B cell (primary cell): ENCODE measurements around the gene WDR86. TPM values are rescaled to one million over a fixed set of nuclear protein-coding genes. Genes with fewer than 3 reads are reported as not detected.

Experiments used
- ATAC-seq: fragments of 200-7000 bp; cut with Tn5 transposase; one replicate; pipeline ENCODE4 v1.10.0; 2021; ENCODE audit warnings: low read depth, mild to moderate bottlenecking, moderate number of reproducible peaks, moderate library complexity
- CTCF ChIA-PET: fragments of 350-600 bp; sonication (Branson Sonifier 250); formaldehyde crosslinking; loops from one replicate; lab custom pipeline; 2021; ENCODE audit warnings: antibody characterized with exemption, inconsistent platforms; lab: Charles Lee
- POLR2A ChIA-PET: fragments of 350-600 bp; sonication (Branson Sonifier 250); formaldehyde crosslinking; loops from one replicate; lab custom pipeline; 2021; ENCODE audit warnings: antibody characterized with exemption; lab: Charles Lee
- DNase-seq: peaks from one replicate; pipeline ENCODE4 v3.0.0; 2013
- H2AFZ ChIP-seq: 2 replicates; pipeline ENCODE4 v1.6.1; 2012; ENCODE audit warnings: mild to moderate bottlenecking, low read depth, low read length; ENCODE audit not compliant: insufficient read depth, poor library complexity, severe bottlenecking
- H3K27ac ChIP-seq, 2 donors: 1 replicate in 1 of 2; 2 replicates in 1 of 2; pipeline ENCODE4 v1.5.1; 2012 to 2013; ENCODE audit warnings: low read length in 2 of 2, mild to moderate bottlenecking in 2 of 2, moderate library complexity in 1 of 2
- H3K27me3 ChIP-seq, 4 experiments: fragments of 200-600 bp in 1 of 4; sonication (generic) in 1 of 4; replicated peaks in 1 of 4; 1 replicate in 2 of 4; 2 replicates in 2 of 4; pipeline versions ENCODE4 v1.6.1 to v1.7.0; 2013 to 2016; ENCODE audit warnings: low read length in 3 of 4, mild to moderate bottlenecking in 2 of 4, mixed read lengths in 1 of 4, moderate library complexity in 1 of 4; ENCODE audit not compliant: insufficient read depth in 4 of 4, control insufficient read depth in 3 of 4; ENCODE audit errors: control extremely low read depth in 1 of 4
- H3K36me3 ChIP-seq, 2 experiments: replicated peaks in 1 of 2; 1 replicate in 1 of 2; 2 replicates in 1 of 2; pipeline versions ENCODE4 v1.6.1 to v1.7.1; 2013; ENCODE audit warnings: low read length in 1 of 2; ENCODE audit not compliant: insufficient read depth in 2 of 2, control insufficient read depth in 1 of 2; ENCODE audit errors: control extremely low read depth in 1 of 2, extremely low read depth in 1 of 2
- H3K4me1 ChIP-seq, 2 donors: fragments of 200-600 bp in 1 of 2; sonication (generic) in 1 of 2; 1 replicate in 1 of 2; 2 replicates in 1 of 2; pipeline versions ENCODE4 v1.5.1 to v1.6.1; 2013 to 2017; ENCODE audit warnings: low read length in 2 of 2; ENCODE audit not compliant: control insufficient read depth in 2 of 2, insufficient read depth in 2 of 2
- H3K4me2 ChIP-seq: replicated peaks from 2 replicates; pipeline ENCODE3; 2012; ENCODE audit warnings: mild to moderate bottlenecking, low read depth, low read length; ENCODE audit not compliant: poor library complexity, severe bottlenecking
- H3K4me3 ChIP-seq, 5 experiments: fragments of 200-600 bp in 1 of 5; sonication (generic) in 1 of 5; 1 replicate in 3 of 5; 2 replicates in 2 of 5; pipeline versions ENCODE4 v1.5.1 to v1.7.0; 2011 to 2016; ENCODE audit warnings: low read length in 4 of 5, mild to moderate bottlenecking in 4 of 5, low read depth in 2 of 5, control low read depth in 1 of 5, moderate library complexity in 1 of 5; ENCODE audit not compliant: insufficient read depth in 1 of 5; ENCODE audit errors: control extremely low read depth in 1 of 5, extremely low read depth in 1 of 5
- H3K79me2 ChIP-seq: fragments of 200-600 bp; sonication (generic); one replicate; pipeline ENCODE4 v1.6.0; 2016; ENCODE audit warnings: low read length; ENCODE audit not compliant: control insufficient read depth, insufficient read depth
- H3K9ac ChIP-seq: fragments of 200-600 bp; sonication (generic); 2 replicates; pipeline ENCODE4 v1.6.1; 2017; ENCODE audit warnings: mild to moderate bottlenecking, low read length, moderate library complexity
- H3K9me3 ChIP-seq, 3 donors: one replicate each; pipeline versions ENCODE4 v1.6.1 to v1.7.1; 2013; ENCODE audit warnings: low read length in 2 of 3; ENCODE audit not compliant: control insufficient read depth in 2 of 3, insufficient read depth in 1 of 3; ENCODE audit errors: control extremely low read depth in 1 of 3
- H4K20me1 ChIP-seq: 2 replicates; pipeline ENCODE4 v1.6.0; 2012; ENCODE audit warnings: mild to moderate bottlenecking, low read length; ENCODE audit not compliant: insufficient read depth, control insufficient read depth, poor library complexity, severe bottlenecking
- H3K27ac Mint-ChIP-seq: one replicate; pipeline ENCODE4 v1.8.0; 2021; ENCODE audit warnings: mixed read lengths
- H3K27me3 Mint-ChIP-seq: one replicate; pipeline ENCODE4 v1.8.0; 2021; ENCODE audit warnings: mixed read lengths
- H3K4me1 Mint-ChIP-seq: one replicate; pipeline ENCODE4 v1.8.0; 2021; ENCODE audit warnings: mixed read lengths
- H3K4me3 Mint-ChIP-seq: one replicate; pipeline ENCODE4 v1.8.0; 2021; ENCODE audit warnings: mixed read lengths
- H3K9me3 Mint-ChIP-seq: one replicate; pipeline ENCODE4 v1.8.0; 2022; ENCODE audit warnings: mixed read lengths; ENCODE audit not compliant: insufficient read depth
- EZH2 ChIP-seq: IDR thresholded peaks from 2 replicates; pipeline ENCODE4 v1.6.1; 2012; ENCODE audit warnings: borderline replicate concordance, low read depth, mild to moderate bottlenecking, moderate library complexity, low read length; ENCODE audit not compliant: insufficient read depth, poor library complexity, severe bottlenecking
- WGBS: methylation state at CpG from one replicate; pipeline ENCODE4 v1.1.5; 2013; ENCODE audit warnings: missing lambda C conversion rate; ENCODE audit not compliant: insufficient coverage; 5-methylcytosine and 5-hydroxymethylcytosine counted together
- intact Hi-C: fragments of 100-400 bp; cut with micrococcal nuclease; formaldehyde crosslinking; loops from one replicate; pipeline ENCODE4 v1.10.0; 2022
- polyA plus RNA-seq: library from polyadenylated mRNA; depleted of rRNA; stranded (reverse); fragments of >200 nt; gene quantifications from 2 replicates; pipeline ENCODE4 v1.2.3, GENCODE V29; 2012
- total RNA-seq, 2 donors: library from RNA; stranded (reverse); fragments of 120-200 nt in 1 of 2; gene quantifications; 1 replicate in 1 of 2; 2 replicates in 1 of 2; pipeline versions ENCODE4 v1.2.3 to v1.2.4, GENCODE V29; 2013 to 2022
- TF ChIP-seq, protein P1 (sequence below): fragments of 200-600 bp; IDR thresholded peaks from one replicate; pipeline ENCODE4 v1.8.0; 2022; ENCODE audit warnings: antibody characterized with exemption, mild to moderate bottlenecking

Gene WDR86
- total and polyA plus RNA-seq, 2 donors (not counting 1 experiment from before 2014, with no cell fraction given) = 1.4 to 1.5 TPM

DNA sequence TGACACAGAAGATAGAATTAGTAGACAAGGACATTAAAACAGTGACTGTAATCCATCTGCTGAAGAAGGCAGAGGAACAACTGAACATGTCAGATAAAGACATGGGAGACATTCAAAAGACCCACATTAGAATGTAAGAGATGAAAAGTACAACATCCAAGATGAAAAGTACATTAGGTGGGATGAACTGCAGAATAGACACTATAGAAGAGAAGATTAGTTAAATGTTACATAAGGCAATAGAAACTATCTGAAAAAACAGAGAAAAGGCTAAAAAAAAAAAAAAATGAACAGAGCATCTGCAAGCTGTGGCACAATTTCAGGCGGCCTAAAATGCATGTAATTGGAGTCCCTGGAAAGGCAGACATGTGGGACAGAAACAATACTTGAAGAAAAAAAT is 46.7 kb downstream of the WDR86 start:
- H3K36me3 ChIP-seq = peaks cover 8 to 46% of the 10 kb centered on the region in 2 experiments

DNA sequence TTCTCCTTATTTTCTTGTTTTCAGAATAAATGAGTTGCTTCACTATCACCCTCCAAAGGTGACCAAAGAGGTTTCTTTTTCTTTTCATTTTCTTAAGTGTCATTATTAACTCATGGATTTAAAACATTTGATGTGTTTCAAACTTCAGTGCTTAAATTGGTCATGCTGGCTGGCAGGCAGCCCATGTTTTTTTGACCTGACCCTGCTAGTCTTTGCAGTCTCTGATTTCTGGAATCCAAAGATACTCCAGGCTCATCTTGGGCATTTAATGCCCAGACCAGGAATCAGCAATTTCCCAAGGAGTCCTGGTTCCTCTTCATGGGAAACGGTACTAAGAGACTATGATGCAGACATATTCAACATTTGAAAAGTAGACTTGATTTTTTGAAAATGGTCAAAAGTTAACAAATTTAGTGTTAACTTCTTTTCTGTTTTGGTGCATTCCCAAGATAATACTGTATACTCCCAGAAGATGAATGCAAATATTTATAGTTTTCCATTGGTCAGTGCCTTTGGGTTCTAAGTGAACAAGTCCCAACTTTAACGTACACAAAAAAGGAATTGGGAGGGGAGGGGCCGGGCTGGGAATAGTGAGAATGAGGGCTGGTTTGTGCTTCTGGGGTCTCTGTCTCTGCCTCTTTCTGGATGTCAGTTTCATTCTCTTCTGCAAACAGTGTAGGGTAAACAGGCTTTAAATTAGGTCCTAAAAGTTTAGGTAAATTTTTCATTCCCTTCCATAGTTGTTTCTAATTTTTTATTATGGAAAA is 48.5 kb downstream of the WDR86 start:
- intact Hi-C loops = no loop called here
- Histone ChIP-seq H3K36me3 (peaks cover 8 to 47% of the 10 kb centered on the region in 2 experiments), H3K4me3 (no peak overlapping the region), H4K20me1 (peaks cover 5% of the 10 kb centered on the region), H3K4me1 (no peaks in the 10 kb centered on the region), H3K27me3 (no peaks in the 10 kb centered on the region), H3K27ac (no peak overlapping the region), H3K79me2 (peaks cover 8% of the 10 kb centered on the region), H2AFZ (no peak overlapping the region), H3K4me2 (no peak overlapping the region), H3K9ac (no peak overlapping the region), H3K9me3 (no peaks in the 10 kb centered on the region)
- Mint-ChIP-seq H3K27ac (no peak overlapping the region), H3K4me3 (no peak overlapping the region), H3K27me3 (no peaks in the 10 kb centered on the region), H3K9me3 (no peaks in the 10 kb centered on the region), H3K4me1 (no peaks in the 10 kb centered on the region)
- ChIA-PET POLR2A (no interaction called here), CTCF (interaction anchor here (13.4 kb wide), 1 partner anchor 87 kb away, joined by 230 read pairs; no protein-coding TSS in a partner anchor)
- no peak for DNase-seq
- 93% methylated on average over 2 of the region's 3 CpGs for WGBS
- ATAC-seq = no peak
- TF ChIP-seq EZH2 = no peak
- TF ChIP-seq, protein P1, sequence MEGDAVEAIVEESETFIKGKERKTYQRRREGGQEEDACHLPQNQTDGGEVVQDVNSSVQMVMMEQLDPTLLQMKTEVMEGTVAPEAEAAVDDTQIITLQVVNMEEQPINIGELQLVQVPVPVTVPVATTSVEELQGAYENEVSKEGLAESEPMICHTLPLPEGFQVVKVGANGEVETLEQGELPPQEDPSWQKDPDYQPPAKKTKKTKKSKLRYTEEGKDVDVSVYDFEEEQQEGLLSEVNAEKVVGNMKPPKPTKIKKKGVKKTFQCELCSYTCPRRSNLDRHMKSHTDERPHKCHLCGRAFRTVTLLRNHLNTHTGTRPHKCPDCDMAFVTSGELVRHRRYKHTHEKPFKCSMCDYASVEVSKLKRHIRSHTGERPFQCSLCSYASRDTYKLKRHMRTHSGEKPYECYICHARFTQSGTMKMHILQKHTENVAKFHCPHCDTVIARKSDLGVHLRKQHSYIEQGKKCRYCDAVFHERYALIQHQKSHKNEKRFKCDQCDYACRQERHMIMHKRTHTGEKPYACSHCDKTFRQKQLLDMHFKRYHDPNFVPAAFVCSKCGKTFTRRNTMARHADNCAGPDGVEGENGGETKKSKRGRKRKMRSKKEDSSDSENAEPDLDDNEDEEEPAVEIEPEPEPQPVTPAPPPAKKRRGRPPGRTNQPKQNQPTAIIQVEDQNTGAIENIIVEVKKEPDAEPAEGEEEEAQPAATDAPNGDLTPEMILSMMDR = no peak

More for the DNA sequence above, 46.7 kb downstream of the WDR86 start:
- Mint-ChIP-seq H3K27ac (no peak overlapping the region), H3K9me3 (no peaks in the 10 kb centered on the region), H3K27me3 (no peaks in the 10 kb centered on the region), H3K4me1 (peaks cover 3% of the 10 kb centered on the region), H3K4me3 (no peak overlapping the region)
- TF ChIP-seq, protein P1 = no peak
- TF ChIP-seq EZH2 = no peak
- Histone ChIP-seq H4K20me1 (no peaks in the 10 kb centered on the region), H3K27ac (no peak overlapping the region), H3K79me2 (peaks cover 4% of the 10 kb centered on the region), H3K4me3 (no peak overlapping the region), H2AFZ (no peak overlapping the region), H3K9ac (no peak overlapping the region), H3K4me2 (no peak overlapping the region), H3K9me3 (no peaks in the 10 kb centered on the region), H3K4me1 (peaks cover 0 to 2% of the 10 kb centered on the region in 2 donors), H3K27me3 (no peaks in the 10 kb centered on the region)
- CTCF ChIA-PET = interaction anchor here (1.2 to 13.4 kb wide), 4 partner anchors 43 to 85 kb away, joined by 3 to 230 read pairs (median 43); no protein-coding TSS in a partner anchor
- intact Hi-C loops = no loop called here
- POLR2A ChIA-PET = no interaction called here
- DNase-seq = no peak
- WGBS = no CpG with 5 or more reads among the region's 1 CpG
- no peak for ATAC-seq
